RWPE1 (cell line): ENCODE measurements around the gene KCNT2.

Source experiments
- CTCF ChIA-PET: fragments of 350-600 bp; sonication (Branson Sonifier 250); formaldehyde crosslinking; extraction: SDS; loops from one replicate; lab custom pipeline; 2021; lab: Yijun Ruan, JAX
- POLR2A ChIA-PET: fragments of 400-600 bp; formaldehyde crosslinking; extraction: SDS; loops from one replicate; lab custom pipeline; 2020; ENCODE audit warnings: antibody characterized with exemption; ENCODE audit not compliant: low non-redundant PET; lab: Yijun Ruan, JAX
- DNase-seq: peaks from one replicate; pipeline ENCODE4 v3.0.0; 2012; ENCODE audit warnings: low spot score
- H3K27ac ChIP-seq: fragments of 450-650 bp; 2 replicates; pipeline ENCODE4 v1.5.1; 2017
- CTCF ChIP-seq: fragments of 450-650 bp; conservative IDR thresholded peaks from 2 replicates; pipeline ENCODE4 v1.5.1; 2017; ENCODE audit warnings: low read depth, mild to moderate bottlenecking

Gene KCNT2

DNA sequence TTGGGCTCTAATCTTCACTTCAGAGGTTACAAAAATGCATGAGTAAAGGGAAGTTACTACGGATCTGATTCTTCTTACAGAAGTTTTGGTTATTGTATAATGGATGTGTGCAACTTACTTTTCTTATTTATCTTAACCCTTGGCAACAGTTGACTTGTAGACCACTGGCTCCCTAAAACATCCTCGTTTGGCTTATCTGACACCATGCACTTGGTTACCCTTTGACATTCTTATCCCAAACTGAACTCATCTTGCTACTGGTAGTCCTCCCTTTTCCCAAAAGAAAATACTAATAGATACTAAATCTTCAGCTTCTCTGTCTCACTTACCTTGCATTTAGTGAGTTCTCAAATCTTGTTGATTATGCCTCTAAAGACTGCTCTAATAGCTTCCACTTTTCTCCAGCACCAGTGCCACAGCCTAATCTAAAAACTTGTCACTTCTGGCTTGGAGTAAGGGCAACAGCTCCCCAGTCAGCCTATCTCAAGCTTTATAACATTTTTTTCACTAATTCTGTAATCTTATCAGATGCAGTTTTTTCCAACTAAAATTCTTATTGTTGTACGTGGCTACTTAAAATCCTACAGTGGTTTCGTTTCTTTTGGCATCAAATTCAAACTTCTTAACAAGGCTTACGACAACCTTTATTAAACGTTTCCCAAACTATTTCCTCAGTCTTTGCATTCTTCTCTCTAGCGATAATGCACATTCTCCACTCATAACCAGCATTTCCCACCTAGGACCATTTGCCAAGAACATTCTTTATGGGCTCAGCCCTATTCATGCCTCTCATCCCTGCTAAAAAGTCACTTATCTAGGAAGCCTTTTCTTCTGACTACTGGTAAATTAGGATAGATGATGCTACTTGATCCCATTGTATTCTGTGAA lies 204.2 kb downstream of the KCNT2 start:
- DNase-seq = no peak
- H3K27ac ChIP-seq = no peak overlapping the region
- no peak for TF ChIP-seq CTCF
- CTCF ChIA-PET = interaction anchor here (0.6 kb wide), 1 partner anchor 926 kb away, joined by 3 read pairs; no protein-coding TSS in a partner anchor
- POLR2A ChIA-PET = no interaction called here

DNA sequence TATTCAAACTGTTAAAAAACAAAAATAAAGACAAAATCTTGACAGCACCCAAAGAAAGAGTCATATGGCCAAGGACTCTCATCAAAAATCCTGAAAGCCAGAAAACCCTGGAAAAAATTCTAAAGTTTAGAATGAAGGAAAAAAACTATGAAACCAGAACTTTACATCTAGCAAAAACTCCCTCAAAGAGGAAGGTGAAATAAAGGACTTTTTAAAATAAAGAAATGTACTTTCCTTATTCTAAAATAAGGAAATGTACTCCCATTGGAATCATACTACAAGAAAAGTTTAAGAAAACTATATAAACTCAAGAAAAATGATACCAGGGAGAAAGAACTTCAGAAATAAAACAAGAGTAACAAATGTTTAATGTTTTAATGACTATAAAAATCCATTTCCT lies 206.3 kb downstream of the KCNT2 start:
- ChIA-PET POLR2A (no interaction called here), CTCF (interaction anchor here (0.6 kb wide), 1 partner anchor 188 kb away, joined by 3 read pairs; no protein-coding TSS in a partner anchor)
- no peak overlapping the region for H3K27ac ChIP-seq
- no peak for DNase-seq
- no peak for TF ChIP-seq CTCF

- POLR2A ChIA-PET = no interaction called here
- CTCF ChIA-PET = no interaction called here
- DNase-seq = no peak
- H3K27ac ChIP-seq = no peak overlapping the region
- no peak for TF ChIP-seq CTCF
Observed at GRCh38 chr1:196401452-196401833, 206.8 kb downstream of the KCNT2 start.

DNA sequence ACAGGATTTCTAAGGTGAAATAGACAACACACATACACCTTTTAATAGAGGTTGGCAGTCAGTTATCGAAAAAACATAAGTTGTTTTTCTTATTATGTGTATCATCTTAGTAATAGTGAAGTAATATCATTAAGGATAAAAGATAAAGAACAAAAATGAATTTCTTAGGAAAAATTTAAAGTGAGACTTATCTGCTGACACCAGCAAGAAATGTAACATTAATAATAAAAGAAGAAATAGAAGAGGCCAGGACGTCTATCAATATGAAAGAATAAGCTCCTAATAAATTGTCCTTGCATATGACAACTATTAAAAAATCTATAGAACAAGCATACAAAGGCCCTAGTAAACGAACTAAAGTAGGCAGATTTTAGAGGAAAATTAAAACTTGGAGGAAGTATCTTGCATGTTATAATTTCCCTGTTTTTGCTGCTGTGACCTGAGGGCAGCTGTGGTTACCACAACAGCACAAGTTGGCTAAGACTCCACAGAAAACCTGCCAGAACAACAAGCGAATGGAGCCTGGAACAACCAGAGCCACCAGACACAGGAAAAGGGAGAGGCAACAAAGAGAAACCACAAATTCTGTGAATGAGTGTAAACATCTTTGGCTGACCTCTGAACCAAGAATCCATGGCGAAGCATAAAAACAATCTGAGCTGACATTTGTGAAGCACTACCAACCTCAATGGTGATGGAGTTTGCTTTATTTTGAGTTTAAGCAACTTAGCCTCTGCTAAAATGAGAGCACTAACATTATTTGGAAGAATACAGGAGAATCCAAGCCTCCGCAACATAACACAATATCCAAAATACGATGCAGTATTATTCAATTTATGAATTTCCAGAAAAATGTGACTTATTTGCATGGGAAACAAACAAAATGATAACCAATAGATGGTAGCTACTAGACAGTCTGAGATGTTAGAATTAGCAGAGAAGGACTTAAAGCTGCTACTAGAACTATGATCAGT lies 207.5 kb downstream of the KCNT2 start:
- DNase-seq = no peak
- H3K27ac ChIP-seq = no peak overlapping the region
- CTCF ChIA-PET = interaction anchor here (0.9 kb wide), 1 partner anchor 92 kb away, joined by 3 read pairs; no protein-coding TSS in a partner anchor
- POLR2A ChIA-PET = no interaction called here
- no peak for TF ChIP-seq CTCF

DNA sequence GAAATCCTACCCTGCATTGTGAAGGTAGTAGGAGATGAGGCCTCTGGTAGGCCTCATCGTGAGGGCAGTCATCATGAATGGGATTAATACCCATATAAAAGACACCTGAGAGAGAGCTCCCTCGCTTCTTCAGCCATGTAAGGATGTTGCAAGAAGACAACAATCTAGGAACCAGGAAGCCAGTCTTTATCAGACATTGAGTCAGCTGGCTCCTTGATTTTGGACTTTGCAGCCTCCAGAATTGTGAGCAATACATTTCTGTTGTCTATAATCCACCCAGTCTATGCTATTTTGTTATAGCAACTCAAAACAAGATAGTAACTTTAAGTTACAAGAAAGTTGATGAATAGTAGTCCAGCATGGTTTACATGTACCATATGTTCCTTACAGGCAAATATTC lies 208.5 kb downstream of the KCNT2 start:
- TF ChIP-seq CTCF = no peak
- ChIA-PET CTCF (no interaction called here), POLR2A (no interaction called here)
- no peak for DNase-seq
- H3K27ac ChIP-seq = no peak overlapping the region

- no peak for DNase-seq
- no peak for TF ChIP-seq CTCF
- no peak overlapping the region for H3K27ac ChIP-seq
- CTCF ChIA-PET = interaction anchor here (0.5 to 1.2 kb wide), 4 partner anchors 21 to 289 kb away, joined by 3 to 7 read pairs (median 4); no protein-coding TSS in a partner anchor
- POLR2A ChIA-PET = no interaction called here
Observed at GRCh38 chr1:196393742-196394141, 214.5 kb downstream of the KCNT2 start.
